HT-29 (cell line): Measurements from ENCODE around the gene STX10. TPM values are rescaled to one million over a fixed set of nuclear protein-coding genes. Genes with fewer than 3 reads are reported as not detected.
A peak's percentile ranks its signal among the peaks of the same experiment; 100 is the strongest.
"Not testable (repeated sequence)": the region's sequence is repeated elsewhere in the genome, so short reads cannot be mapped to it uniquely, and the experiment has no call there.

Source experiments
- DNase-seq: peaks from one replicate; pipeline ENCODE4 v3.0.0-alpha.2; 2015; ENCODE audit warnings: low spot score
- total RNA-seq: library from RNA; depleted of rRNA; stranded (reverse); fragments of >200 nt; shearing (Covaris generic); gene quantifications from 2 replicates; pipeline ENCODE4 v1.2.3, GENCODE V29; 2014; rRNA removed

Gene STX10, protein sequence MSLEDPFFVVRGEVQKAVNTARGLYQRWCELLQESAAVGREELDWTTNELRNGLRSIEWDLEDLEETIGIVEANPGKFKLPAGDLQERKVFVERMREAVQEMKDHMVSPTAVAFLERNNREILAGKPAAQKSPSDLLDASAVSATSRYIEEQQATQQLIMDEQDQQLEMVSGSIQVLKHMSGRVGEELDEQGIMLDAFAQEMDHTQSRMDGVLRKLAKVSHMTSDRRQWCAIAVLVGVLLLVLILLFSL
- total RNA-seq: 86.0 and 102 TPM in 2 replicates

DNA sequence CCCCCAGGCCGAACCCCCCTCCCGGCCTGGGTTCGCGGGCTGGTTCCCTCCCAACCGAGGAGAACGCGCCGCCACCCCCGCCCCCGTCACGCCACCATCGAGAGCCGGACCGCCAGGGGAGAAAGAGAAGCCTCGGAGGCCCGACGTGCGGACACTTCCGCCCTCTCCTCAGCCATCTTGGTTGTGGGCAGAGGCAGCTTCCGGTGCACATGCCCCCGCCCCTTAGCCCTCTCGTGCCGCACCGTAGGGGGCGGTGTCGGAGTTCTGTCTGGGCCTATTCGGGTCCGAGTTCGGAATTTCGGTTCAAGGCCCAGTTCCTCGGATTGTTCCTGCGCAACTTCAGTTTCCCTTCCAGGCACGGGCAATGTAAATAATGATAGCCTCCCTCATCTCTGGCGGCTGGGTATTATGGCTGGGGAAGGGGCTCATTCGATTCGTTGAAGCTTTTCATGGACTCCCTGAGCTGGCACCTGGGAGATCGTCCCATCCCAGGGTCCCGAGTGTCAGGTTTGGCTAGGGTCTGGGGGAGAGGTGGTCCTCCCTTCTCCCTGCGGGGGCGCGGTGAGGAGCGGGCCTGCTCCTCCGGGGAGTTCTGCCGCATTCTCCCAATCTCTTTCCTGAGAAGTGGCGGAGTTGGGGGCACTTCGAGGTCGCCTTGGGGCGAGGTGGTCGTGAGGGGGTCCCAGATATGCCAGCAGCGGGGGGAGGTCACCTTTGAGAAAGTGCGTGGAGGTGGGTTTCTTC lies at the start of gene STX10, which contains the start of gene IER2:
Gene STX10, minus strand, starts transcription at position 189 of the 744 bp plus-strand sequence. CDS start 202 bp downstream, outside the sequence.
Gene IER2, plus strand, starts transcription at position 225 of the 744 bp plus-strand sequence. CDS start 2,776 bp downstream, outside the sequence.
- peak; percentile 84 for DNase-seq

DNA sequence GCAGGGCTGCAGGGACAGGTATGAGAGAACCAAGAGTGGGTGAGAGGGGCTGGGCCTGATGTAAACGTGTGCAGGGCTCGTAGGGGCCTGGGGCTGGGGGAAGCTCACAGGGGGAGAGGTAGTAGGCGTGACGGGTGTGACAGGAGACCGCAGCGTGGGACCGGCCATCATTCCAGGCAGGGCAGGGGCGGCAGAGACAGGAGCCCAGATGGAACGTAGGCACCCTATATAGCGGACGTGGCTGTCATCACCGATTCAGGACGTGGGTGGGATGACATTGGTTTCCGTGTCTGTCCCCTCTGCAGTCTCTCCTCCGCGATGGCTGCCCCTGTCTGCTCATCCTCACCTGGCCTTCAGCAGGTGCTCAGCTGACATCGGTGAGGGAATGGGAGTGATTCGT lies 48.5 kb upstream of the STX10 start:
- no peak for DNase-seq

- DNase-seq: peak; percentile 68
Measured at GRCh38 chr19:13195678-13196077, 45.5 kb upstream of the STX10 start.

DNA sequence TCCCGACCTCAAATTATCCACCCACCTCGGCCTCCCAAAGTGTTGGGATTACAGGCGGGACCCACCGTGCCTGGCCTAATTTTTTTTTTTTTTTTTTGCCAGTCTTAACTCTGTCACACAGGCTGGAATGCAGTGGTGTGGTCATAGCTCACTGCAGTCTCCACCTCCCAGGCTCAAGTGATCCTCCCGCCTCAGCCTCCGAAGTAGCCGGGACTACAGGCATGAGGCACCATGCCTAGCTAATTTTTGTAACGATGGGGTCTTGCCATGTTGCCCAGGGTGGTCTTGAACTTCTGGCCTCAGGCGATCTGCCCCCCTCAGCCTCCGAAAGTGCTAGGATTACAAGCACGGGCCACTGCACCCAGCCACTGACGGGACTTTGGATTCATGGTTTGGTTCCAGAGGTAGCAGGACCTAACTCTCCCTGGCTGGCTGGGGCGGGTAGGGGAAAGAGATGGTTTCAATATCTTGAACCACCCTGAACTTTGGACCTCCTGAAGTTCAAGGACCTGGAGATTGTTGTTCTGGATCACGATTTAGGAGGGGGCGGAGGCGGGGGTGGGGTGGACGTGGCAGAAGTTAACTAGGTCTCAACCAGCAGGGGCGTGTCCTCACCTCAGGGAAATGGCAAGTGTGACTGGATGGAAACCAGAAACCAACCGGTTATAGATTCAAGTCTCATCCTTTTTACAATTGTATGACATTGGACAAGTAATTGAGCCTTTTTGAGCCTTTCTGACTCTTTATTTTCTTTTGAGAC lies 40.8 kb upstream of the STX10 start:
- DNase-seq: peak; percentile 47

DNA sequence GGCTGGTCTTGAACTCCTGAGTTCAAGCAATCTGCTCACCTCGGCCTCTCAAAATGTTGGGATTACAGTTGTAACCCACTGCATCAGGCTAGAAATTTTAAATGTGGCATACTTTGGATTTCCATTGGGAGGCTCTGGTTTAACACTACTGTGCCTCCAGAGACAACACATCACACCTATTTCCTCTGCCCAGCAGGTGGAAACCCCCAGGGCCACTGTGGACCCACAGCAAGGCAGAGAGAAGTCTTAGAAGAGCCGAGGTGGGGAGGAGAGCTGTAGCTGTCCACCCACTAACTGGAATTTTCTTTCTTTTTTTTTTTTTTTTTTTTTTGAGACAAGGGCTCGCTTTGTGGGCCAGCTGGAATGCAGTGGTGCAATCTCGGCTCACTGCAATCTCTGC lies 39.4 kb upstream of the STX10 start:
- DNase-seq: no peak

DNA sequence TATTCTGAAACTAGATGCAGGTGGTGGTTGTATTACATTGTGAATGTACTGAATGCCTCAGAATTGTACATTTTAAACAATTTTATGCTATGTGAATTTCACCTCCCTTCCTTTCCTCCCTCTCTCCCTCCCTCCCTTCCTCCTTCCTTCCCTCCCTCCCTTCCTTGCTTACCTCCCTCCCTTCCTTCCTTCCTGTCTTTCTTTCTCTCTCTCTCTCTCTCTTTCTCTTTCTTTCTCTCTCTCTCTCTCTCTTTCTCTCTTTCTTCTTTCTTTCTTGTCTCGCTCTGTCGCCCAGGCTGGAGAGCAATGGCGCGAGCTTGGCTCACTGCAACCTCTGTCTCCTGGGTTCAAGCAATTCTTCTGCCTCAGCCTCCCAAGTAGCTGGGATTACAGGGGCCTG lies 37.2 kb upstream of the STX10 start:
- DNase-seq: no peak

GRCh38 chr19:13186688-13187087 lies 36.5 kb upstream of the STX10 start:
- not testable (repeated sequence) for DNase-seq

DNA sequence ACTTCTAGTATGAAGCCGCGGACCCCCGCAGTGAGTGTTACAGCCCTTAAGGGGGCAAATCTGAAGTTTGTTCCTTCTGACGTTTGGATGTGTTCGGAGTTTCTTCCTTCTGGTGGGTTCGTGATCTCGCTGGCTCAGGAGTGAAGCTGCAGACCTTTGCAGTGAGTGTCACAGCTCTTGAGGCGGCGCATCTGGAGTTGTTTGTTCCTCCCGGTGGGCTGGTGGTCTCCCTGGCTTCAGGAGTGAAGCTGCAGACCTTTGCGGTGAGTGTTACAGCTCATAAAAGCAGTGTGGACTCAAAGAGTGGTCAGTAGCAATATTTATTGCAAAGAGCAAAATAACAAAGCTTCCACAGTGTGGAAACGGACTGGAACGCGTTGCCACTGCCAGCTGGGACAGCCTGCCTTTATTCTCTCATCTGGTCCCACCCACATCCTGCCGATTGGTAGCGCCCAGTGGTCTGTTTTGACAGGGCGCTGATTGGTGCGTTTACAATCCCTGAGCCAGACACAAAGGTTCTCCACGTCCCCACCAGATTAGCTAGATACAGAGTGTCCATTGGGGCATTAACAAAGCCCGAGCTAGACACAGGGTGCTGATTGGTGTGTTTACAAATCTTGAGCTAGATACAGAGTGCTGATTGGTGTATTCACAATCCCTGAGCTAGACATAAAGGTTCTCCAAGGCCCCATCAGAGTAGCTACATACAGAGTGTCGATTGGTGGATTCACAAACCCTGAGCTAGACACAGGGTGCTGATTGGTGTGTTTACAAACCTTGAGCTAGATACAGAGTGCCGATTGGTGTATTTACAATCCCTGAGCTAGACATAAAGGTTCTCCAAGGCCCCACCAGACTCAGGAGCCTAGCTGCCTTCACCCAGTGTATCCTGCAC lies 35.8 kb upstream of the STX10 start:
- not testable (repeated sequence) for DNase-seq

DNA sequence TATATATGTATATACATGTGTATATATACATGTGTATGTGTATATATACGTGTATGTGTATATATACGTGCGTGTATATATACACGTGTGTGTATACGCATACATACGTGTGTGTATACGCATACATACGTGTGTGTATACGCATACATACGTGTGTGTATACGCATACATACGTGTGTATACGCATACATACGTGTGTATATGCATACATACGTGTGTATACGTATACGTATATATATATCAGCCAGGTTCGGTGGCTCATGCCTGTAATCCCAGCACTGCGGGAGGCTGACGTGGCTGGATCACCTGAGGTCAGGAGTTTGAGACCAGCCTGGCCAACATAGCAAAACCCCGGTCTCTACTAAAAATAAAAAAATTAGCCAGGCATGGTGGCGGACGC lies 34.8 kb upstream of the STX10 start:
- DNase-seq: not testable (repeated sequence)

DNA sequence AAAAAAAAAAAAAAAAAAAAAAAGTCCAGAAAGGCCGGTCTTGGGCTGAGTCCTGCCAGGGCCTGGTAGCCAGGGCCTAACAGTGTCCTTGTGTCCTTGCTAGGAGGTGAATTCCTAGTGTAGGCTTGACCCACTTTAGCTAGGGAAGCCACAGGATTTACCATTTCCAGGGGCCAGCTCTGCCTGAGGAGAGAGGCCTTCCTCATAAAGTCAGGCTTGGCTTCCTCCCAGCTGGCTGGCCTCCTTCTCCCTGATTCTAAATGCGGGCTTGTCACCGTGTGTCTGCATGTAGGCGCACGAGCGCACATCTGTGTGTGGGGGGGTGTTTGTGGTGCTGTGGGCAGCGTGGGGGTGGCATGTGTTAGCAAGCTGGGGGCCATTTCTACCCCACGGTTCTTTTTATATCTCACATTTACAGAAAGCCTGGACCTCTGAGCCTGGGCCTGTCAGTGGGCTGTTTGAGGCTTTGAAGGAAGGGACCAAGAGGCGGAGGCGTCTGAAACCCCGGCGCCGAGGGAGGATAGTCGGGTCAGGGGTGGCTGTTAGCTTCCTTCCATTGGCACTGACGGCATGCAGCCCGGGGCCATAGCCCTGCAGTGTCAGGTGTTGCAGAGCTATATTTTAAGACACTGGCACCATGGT lies 31.7 kb upstream of the STX10 start:
- DNase-seq: no peak

- DNase-seq: not testable (repeated sequence)
Measured at GRCh38 chr19:13178291-13178690, 28.1 kb upstream of the STX10 start.

DNA sequence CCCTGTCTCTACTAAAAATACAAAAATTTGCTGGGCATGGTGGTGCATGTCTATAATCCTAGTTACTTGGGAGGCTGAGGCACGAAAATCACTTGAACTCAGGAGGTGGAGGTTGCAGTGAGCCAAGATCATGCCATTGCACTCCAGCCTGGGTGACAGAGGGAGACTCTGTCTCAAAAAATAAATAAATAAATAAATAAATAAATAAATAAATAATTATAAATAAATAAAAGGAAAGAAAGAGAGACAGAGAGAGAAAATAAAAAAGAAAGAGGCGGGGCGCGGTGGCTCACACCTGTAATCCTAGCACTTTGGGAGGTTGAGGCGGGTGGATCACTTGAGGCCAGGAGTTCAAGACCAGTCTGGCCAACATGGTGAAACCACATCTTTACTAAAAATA lies 27.4 kb upstream of the STX10 start:
- not testable (repeated sequence) for DNase-seq

DNA sequence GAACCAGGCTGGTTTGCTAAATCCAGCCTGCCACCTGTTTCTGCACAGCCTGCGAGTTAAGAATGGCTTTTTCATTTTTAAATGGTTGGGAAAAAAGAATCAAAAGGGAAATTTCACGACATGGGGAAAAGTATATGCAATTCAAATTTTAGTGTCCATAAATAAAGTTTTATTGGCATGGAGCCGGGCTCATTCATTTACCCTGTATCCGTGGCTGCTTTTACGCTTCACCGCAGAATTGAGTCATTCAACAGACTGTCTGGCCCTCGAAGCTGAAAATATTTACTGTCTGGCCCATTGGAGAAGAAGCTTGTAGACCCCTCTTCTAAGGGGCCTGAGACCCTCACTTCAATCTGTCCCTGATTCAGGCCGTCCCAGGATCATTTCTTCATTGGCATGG lies 26.2 kb upstream of the STX10 start:
- no peak for DNase-seq

GRCh38 chr19:13173139-13173737 lies 23.1 kb upstream of the STX10 start:
- no peak for DNase-seq

DNA sequence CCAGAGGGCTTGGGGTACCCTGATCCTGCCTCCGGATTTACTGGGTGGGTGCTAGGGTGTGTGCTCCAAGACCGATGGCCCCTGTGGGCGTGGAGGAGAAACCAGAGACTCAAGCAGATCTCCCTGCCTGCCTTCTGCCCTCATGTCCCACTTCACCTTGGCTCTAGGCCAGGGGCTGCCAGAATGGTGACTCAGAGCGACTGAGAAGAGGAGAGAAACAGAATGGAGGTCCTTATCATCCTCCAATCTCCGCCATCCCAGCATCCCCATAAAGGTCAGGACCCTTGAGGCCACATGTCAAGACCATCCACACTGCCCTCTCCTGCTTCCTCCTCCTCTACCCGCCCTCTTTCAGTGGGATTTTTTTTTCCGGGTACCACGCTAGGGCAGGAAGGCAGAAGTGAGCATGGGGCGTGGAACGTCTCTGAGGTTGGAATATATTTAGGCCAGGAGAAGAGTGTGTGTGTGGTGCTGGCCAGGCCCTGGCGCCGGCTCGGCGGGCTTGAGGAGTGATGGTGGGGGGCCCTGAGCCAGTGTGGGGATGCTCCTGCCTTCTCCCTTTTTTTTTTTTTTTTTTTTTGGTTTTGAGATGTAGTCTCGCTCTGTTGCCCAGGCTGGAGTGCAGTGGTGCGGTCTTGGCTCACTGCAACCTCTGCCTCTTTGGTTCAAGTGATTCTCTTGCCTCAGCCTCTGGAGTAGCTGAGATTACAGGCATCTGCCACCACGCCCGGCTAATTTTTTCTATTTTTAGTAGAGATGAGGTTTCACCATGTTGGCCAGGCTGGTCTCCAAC lies 22.4 kb upstream of the STX10 start:
- DNase-seq: peak; percentile 83

GRCh38 chr19:13171146-13171545 lies 21.0 kb upstream of the STX10 start:
- no peak for DNase-seq

GRCh38 chr19:13169769-13170168 lies 19.6 kb upstream of the STX10 start:
- DNase-seq: peak; percentile 83

- not testable (repeated sequence) for DNase-seq
Measured at GRCh38 chr19:13166151-13166550, 16.0 kb upstream of the STX10 start.
